GM23338 (cell line): ENCODE results near the gene PIM2. TPM values are rescaled to one million over a fixed set of nuclear protein-coding genes. Genes with fewer than 3 reads are reported as not detected.

Source experiments
- ATAC-seq: fragments of 200-7000 bp; cut with Tn5 transposase; 3 replicates; pipeline ENCODE4 v1.9.1; 2020
- DNase-seq: peaks from one replicate; pipeline ENCODE4 v3.0.0-alpha.2; 2015; ENCODE audit warnings: low spot score
- H2AFZ ChIP-seq: fragments of 200-600 bp; sonication (generic); 2 replicates; pipeline ENCODE4 v1.8.0; 2016; ENCODE audit warnings: antibody characterized with exemption, mild to moderate bottlenecking, moderate library complexity
- H3F3A ChIP-seq: fragments of 200-600 bp; sonication (generic); replicated peaks from 2 replicates; pipeline ENCODE4 v1.8.0; 2017; ENCODE audit warnings: antibody characterized with exemption, mixed run types, low read depth
- H3K27ac ChIP-seq: fragments of 200-600 bp; sonication (generic); 2 replicates; pipeline ENCODE4 v1.6.1; 2016; ENCODE audit warnings: low read depth
- H3K27me3 ChIP-seq: fragments of 200-600 bp; sonication (generic); 2 replicates; pipeline ENCODE4 v1.8.0; 2016; ENCODE audit warnings: mild to moderate bottlenecking, mixed run types, moderate library complexity; ENCODE audit not compliant: insufficient read depth
- H3K36me3 ChIP-seq: fragments of 200-600 bp; sonication (generic); 2 replicates; pipeline ENCODE4 v1.8.0; 2016; ENCODE audit warnings: mild to moderate bottlenecking; ENCODE audit not compliant: insufficient read depth
- H3K4me1 ChIP-seq: fragments of 200-600 bp; sonication (generic); 2 replicates; pipeline ENCODE4 v1.8.0; 2016; ENCODE audit warnings: mild to moderate bottlenecking, moderate library complexity; ENCODE audit not compliant: insufficient read depth
- H3K4me2 ChIP-seq: fragments of 200-600 bp; sonication (generic); 2 replicates; pipeline ENCODE4 v1.7.1; 2017; ENCODE audit warnings: mixed run types
- H3K4me3 ChIP-seq: fragments of 200-600 bp; sonication (generic); 2 replicates; pipeline ENCODE4 v1.6.1; 2016; ENCODE audit warnings: mixed run types
- H3K79me2 ChIP-seq: fragments of 200-600 bp; sonication (generic); replicated peaks from 2 replicates; pipeline ENCODE4 v1.8.0; 2017; ENCODE audit warnings: mild to moderate bottlenecking; ENCODE audit not compliant: insufficient read depth
- H3K9me2 ChIP-seq: fragments of 200-600 bp; sonication (generic); 2 replicates; pipeline ENCODE4 v1.8.0; 2017; ENCODE audit not compliant: insufficient read depth
- H4K20me1 ChIP-seq: fragments of 200-600 bp; sonication (generic); replicated peaks from 2 replicates; pipeline ENCODE4 v1.8.0; 2017; ENCODE audit warnings: mild to moderate bottlenecking; ENCODE audit not compliant: insufficient read depth
- H3K27ac Mint-ChIP-seq: 2 replicates; pipeline ENCODE4 v1.8.0; 2020; ENCODE audit warnings: inconsistent platforms, mild to moderate bottlenecking, moderate library complexity, mixed read lengths
- H3K27me3 Mint-ChIP-seq: 3 replicates; pipeline ENCODE4 v1.8.0; 2022; ENCODE audit warnings: low read depth, mild to moderate bottlenecking, moderate library complexity, mixed read lengths, inconsistent platforms; ENCODE audit not compliant: insufficient read depth, poor library complexity
- H3K36me3 Mint-ChIP-seq: 3 replicates; pipeline ENCODE4 v1.8.0; 2021; ENCODE audit warnings: low read depth, mild to moderate bottlenecking, inconsistent platforms, moderate library complexity, mixed read lengths
- H3K4me1 Mint-ChIP-seq: 3 replicates; pipeline ENCODE4 v1.8.0; 2020; ENCODE audit warnings: mild to moderate bottlenecking, inconsistent platforms, mixed read lengths
- H3K4me3 Mint-ChIP-seq: 3 replicates; pipeline ENCODE4 v1.8.0; 2021; ENCODE audit warnings: moderate library complexity, mild to moderate bottlenecking, inconsistent platforms, mixed read lengths
- H3K9me3 Mint-ChIP-seq: 3 replicates; pipeline ENCODE4 v1.8.0; 2020; ENCODE audit warnings: moderate library complexity, mild to moderate bottlenecking, inconsistent platforms, mixed read lengths
- CREB1 ChIP-seq: fragments of 250-450 bp; sonication (Bioruptor Pico); IDR thresholded peaks from 2 replicates; pipeline ENCODE4 v1.5.0; 2020; ENCODE audit warnings: low read depth, mild to moderate bottlenecking, moderate library complexity
- EZH2phosphoT487 ChIP-seq: fragments of 200-600 bp; sonication (generic); IDR thresholded peaks from one replicate; pipeline ENCODE4 v1.8.1; 2018; ENCODE audit warnings: antibody characterized with exemption; ENCODE audit not compliant: unreplicated experiment
- JUNB ChIP-seq: IDR thresholded peaks from one replicate; pipeline ENCODE4 v1.6.1; 2016; ENCODE audit warnings: antibody characterized with exemption; ENCODE audit not compliant: unreplicated experiment
- NANOG ChIP-seq: IDR thresholded peaks from 2 replicates; pipeline ENCODE4 v1.6.1; 2016; ENCODE audit warnings: antibody characterized with exemption, borderline replicate concordance
- POLR2AphosphoS5 ChIP-seq: IDR thresholded peaks from 2 replicates; pipeline ENCODE4 v1.6.1; 2016; ENCODE audit warnings: antibody characterized with exemption, low read depth
- STAT1 ChIP-seq: IDR thresholded peaks from one replicate; pipeline ENCODE4 v1.6.1; 2016; ENCODE audit warnings: antibody characterized with exemption; ENCODE audit not compliant: unreplicated experiment
- ZNF114 ChIP-seq: fragments of 250-450 bp; sonication (Bioruptor Pico); IDR thresholded peaks from 2 replicates; pipeline ENCODE4 v1.5.0; 2020; ENCODE audit warnings: mild to moderate bottlenecking, moderate library complexity
- ZNF331 ChIP-seq: fragments of 250-450 bp; sonication (Bioruptor Pico); IDR thresholded peaks from 2 replicates; pipeline ENCODE4 v1.5.0; 2020; ENCODE audit warnings: low read depth, mild to moderate bottlenecking, moderate library complexity
- polyA plus RNA-seq: library from polyadenylated mRNA; unstranded; fragments of >200 nt; fragmentation: Nextera tagmentation; extraction: Ambion mirVana; gene quantifications from 2 replicates; pipeline ENCODE4 v1.2.1, GENCODE V29; 2016
- total RNA-seq: library from RNA; depleted of rRNA; stranded (reverse); fragments of >200 nt; shearing (Covaris generic); gene quantifications from 2 replicates; pipeline ENCODE4 v1.2.3, GENCODE V29; 2014
- TF ChIP-seq, protein P1 (sequence below): IDR thresholded peaks from one replicate; pipeline ENCODE4 v1.6.1; 2018; ENCODE audit warnings: antibody characterized with exemption; ENCODE audit not compliant: unreplicated experiment
- TF ChIP-seq, protein P2 (sequence below), 2 experiments: fragments of 200-600 bp in 1 of 2; sonication (generic) in 1 of 2; conservative IDR thresholded peaks; 2 replicates each; pipeline versions ENCODE4 v1.5.1 to v1.6.1; 2016 to 2017; ENCODE audit warnings: antibody characterized with exemption in 2 of 2, low read depth in 2 of 2, mild to moderate bottlenecking in 2 of 2, moderate library complexity in 1 of 2
- TF ChIP-seq, protein P3 (sequence below): IDR thresholded peaks from 2 replicates; pipeline ENCODE4 v1.6.1; 2016; ENCODE audit warnings: antibody characterized with exemption

Gene PIM2
- total and polyA plus RNA-seq, 2 experiments from 2014 or later: 237 to 359 TPM

DNA sequence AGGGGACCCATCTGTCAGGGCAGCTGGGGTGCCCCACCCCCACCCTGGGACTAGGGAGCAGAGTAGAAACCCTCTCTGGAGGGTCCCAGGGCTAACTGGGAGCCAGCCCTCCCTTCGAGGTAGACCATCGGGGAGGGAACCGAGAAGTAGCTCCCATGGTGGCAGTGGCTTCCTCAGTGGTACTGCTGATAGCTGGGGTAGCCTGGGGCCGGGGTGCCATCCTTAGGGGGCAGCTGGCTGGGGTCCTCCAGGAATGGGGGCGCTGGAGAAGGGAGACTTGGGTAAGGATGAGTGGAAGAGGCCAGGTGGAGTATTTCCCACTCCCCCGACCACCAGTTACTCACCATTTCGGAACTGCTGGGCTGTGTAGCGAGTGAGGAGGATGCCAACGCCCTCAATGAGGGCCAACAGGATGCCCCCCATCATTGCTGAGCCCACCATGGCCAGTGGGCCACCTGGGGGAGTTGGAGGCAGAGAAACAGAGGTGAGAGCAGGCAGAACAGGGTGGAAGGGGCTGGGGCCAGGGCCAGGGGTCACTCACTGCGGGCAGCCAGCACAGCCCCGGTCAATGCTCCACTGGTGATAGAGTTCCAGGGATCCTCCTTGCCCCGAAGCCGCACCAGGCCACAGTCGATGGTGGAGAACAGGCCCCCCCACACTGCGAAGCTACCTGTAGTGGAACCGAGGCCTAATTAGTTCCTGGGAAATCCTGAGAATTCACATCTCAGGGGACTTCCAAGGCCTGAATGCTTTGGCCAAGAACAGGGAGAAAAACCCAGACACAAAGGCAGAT lies 25.1 kb downstream of the PIM2 start:
- DNase-seq (no peak), ATAC-seq (no peak)
- Histone ChIP-seq H3K4me3 (no peak overlapping the region), H3K9me2 (no peaks in the 10 kb centered on the region), H3K36me3 (no peaks in the 10 kb centered on the region; the same call in 1 of the 2 replicates), H3K4me2 (no peak overlapping the region), H2AFZ (no peak overlapping the region), H3F3A (no peaks in the 10 kb centered on the region), H3K27me3 (no peaks in the 10 kb centered on the region), H3K27ac (no peak overlapping the region), H4K20me1 (no peaks in the 10 kb centered on the region), H3K79me2 (peaks cover 30% of the 10 kb centered on the region), H3K4me1 (peaks cover 3% of the 10 kb centered on the region; the same call in 1 of the 2 replicates)
- Mint-ChIP-seq H3K4me1 (peaks cover 10% of the 10 kb centered on the region), H3K4me3 (no peak overlapping the region), H3K9me3 (no peaks in the 10 kb centered on the region), H3K27me3 (peaks cover 2% of the 10 kb centered on the region), H3K36me3 (peaks cover 24% of the 10 kb centered on the region), H3K27ac (no peak overlapping the region)
- TF ChIP-seq, protein P1, sequence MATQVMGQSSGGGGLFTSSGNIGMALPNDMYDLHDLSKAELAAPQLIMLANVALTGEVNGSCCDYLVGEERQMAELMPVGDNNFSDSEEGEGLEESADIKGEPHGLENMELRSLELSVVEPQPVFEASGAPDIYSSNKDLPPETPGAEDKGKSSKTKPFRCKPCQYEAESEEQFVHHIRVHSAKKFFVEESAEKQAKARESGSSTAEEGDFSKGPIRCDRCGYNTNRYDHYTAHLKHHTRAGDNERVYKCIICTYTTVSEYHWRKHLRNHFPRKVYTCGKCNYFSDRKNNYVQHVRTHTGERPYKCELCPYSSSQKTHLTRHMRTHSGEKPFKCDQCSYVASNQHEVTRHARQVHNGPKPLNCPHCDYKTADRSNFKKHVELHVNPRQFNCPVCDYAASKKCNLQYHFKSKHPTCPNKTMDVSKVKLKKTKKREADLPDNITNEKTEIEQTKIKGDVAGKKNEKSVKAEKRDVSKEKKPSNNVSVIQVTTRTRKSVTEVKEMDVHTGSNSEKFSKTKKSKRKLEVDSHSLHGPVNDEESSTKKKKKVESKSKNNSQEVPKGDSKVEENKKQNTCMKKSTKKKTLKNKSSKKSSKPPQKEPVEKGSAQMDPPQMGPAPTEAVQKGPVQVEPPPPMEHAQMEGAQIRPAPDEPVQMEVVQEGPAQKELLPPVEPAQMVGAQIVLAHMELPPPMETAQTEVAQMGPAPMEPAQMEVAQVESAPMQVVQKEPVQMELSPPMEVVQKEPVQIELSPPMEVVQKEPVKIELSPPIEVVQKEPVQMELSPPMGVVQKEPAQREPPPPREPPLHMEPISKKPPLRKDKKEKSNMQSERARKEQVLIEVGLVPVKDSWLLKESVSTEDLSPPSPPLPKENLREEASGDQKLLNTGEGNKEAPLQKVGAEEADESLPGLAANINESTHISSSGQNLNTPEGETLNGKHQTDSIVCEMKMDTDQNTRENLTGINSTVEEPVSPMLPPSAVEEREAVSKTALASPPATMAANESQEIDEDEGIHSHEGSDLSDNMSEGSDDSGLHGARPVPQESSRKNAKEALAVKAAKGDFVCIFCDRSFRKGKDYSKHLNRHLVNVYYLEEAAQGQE: no peak
- TF ChIP-seq JUNB (no peak), CREB1 (no peak), STAT1 (no peak), ZNF114 (CRISPR knock-in tag) (no peak), EZH2phosphoT487 (no peak), POLR2AphosphoS5 (no peak)

DNA sequence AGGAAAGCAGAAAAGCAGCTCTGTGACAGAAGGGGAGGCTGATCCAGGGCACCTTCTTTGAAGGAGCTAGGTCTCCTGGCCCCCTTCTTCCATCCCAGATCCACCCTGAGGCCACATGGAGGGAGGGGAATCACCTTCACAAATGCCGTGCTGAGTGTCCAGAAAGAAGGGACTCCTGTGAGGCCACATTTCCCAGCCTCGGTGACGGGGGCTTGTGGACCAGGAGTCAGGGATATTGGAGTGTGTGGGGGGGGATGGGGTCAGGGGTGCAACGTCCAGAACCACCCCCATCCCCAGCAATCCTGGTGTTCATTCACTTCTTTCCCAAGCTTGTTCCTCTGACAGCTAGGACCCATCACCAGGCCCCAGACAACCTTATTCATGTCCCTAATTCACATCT lies 25.9 kb downstream of the PIM2 start:
- Histone ChIP-seq H3K9me2 (no peaks in the 10 kb centered on the region), H3K4me2 (no peak overlapping the region), H3F3A (no peaks in the 10 kb centered on the region), H3K79me2 (peaks cover 25% of the 10 kb centered on the region), H3K27me3 (no peaks in the 10 kb centered on the region), H3K27ac (no peak overlapping the region), H3K4me1 (peaks cover 3% of the 10 kb centered on the region; the same call in 1 of the 2 replicates), H4K20me1 (no peaks in the 10 kb centered on the region), H2AFZ (no peak overlapping the region), H3K36me3 (no peaks in the 10 kb centered on the region; the same call in 1 of the 2 replicates), H3K4me3 (no peak overlapping the region)
- Mint-ChIP-seq H3K36me3 (peaks cover 21% of the 10 kb centered on the region), H3K4me3 (no peak overlapping the region; the same call in 2 of the 3 replicates), H3K4me1 (peaks cover 10% of the 10 kb centered on the region), H3K27ac (no peak overlapping the region), H3K27me3 (peaks cover 2% of the 10 kb centered on the region), H3K9me3 (no peaks in the 10 kb centered on the region)
- no peak for DNase-seq
- ATAC-seq: no peak
- TF ChIP-seq, protein P2, sequence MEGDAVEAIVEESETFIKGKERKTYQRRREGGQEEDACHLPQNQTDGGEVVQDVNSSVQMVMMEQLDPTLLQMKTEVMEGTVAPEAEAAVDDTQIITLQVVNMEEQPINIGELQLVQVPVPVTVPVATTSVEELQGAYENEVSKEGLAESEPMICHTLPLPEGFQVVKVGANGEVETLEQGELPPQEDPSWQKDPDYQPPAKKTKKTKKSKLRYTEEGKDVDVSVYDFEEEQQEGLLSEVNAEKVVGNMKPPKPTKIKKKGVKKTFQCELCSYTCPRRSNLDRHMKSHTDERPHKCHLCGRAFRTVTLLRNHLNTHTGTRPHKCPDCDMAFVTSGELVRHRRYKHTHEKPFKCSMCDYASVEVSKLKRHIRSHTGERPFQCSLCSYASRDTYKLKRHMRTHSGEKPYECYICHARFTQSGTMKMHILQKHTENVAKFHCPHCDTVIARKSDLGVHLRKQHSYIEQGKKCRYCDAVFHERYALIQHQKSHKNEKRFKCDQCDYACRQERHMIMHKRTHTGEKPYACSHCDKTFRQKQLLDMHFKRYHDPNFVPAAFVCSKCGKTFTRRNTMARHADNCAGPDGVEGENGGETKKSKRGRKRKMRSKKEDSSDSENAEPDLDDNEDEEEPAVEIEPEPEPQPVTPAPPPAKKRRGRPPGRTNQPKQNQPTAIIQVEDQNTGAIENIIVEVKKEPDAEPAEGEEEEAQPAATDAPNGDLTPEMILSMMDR (conservative IDR thresholded peaks at IDR 0.05; ENCODE audit: low read depth in 2 of 2): no peak
- TF ChIP-seq NANOG: no peak
- no peak for TF ChIP-seq CREB1
- TF ChIP-seq, protein P3, sequence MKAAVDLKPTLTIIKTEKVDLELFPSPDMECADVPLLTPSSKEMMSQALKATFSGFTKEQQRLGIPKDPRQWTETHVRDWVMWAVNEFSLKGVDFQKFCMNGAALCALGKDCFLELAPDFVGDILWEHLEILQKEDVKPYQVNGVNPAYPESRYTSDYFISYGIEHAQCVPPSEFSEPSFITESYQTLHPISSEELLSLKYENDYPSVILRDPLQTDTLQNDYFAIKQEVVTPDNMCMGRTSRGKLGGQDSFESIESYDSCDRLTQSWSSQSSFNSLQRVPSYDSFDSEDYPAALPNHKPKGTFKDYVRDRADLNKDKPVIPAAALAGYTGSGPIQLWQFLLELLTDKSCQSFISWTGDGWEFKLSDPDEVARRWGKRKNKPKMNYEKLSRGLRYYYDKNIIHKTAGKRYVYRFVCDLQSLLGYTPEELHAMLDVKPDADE: no peak
- no peak for TF ChIP-seq EZH2phosphoT487
- no peak for TF ChIP-seq ZNF114 (CRISPR knock-in tag)
- TF ChIP-seq POLR2AphosphoS5: no peak
- TF ChIP-seq JUNB: no peak
- no peak for TF ChIP-seq ZNF331 (CRISPR knock-in tag)
